PC-3 (cell line): Measurements from ENCODE around the gene GNPTG. TPM values are rescaled to one million over a fixed set of nuclear protein-coding genes. Genes with fewer than 3 reads are reported as not detected.

Experiments
- ATAC-seq: fragments of 200-7000 bp; cut with Tn5 transposase; 2 replicates; pipeline ENCODE4 v1.9.1; 2020; ENCODE audit warnings: mild to moderate bottlenecking, moderate library complexity
- BruUV-seq: library from RNA; stranded (reverse); fragments of 400-500 nt; replicated peaks from 2 replicates; lab custom pipeline; 2021; lab: Mats Ljungman, UMichigan
- CTCF ChIA-PET: fragments of 300-600 bp; sonication (Branson Sonifier 250); formaldehyde crosslinking; loops from one replicate; lab custom pipeline; 2022; ENCODE audit warnings: antibody characterized with exemption; lab: Charles Lee
- POLR2A ChIA-PET: fragments of 300-600 bp; sonication (Branson Sonifier 250); formaldehyde crosslinking; loops from one replicate; lab custom pipeline; 2022; ENCODE audit warnings: antibody characterized with exemption; ENCODE audit not compliant: unreplicated experiment; lab: Charles Lee
- DNase-seq: peaks from one replicate; pipeline ENCODE4 v3.0.0-alpha.2; 2015
- H2AFZ ChIP-seq: fragments of 300-600 bp; sonication (generic); 2 replicates; pipeline ENCODE4 v1.6.0; 2016; ENCODE audit warnings: antibody characterized with exemption, low read length
- H3F3A ChIP-seq: fragments of 300-600 bp; sonication (generic); one replicate; pipeline ENCODE4 v1.6.0; 2017; ENCODE audit warnings: antibody characterized with exemption, low read length, control low read depth, mild to moderate bottlenecking; ENCODE audit not compliant: unreplicated experiment
- H3K27ac ChIP-seq: fragments of 300-600 bp; sonication (generic); 2 replicates; pipeline ENCODE4 v1.5.1; 2016; ENCODE audit warnings: mild to moderate bottlenecking, low read length
- H3K27me3 ChIP-seq: fragments of 300-600 bp; sonication (generic); 2 replicates; pipeline ENCODE4 v1.6.1; 2016; ENCODE audit warnings: low read length, mixed read lengths
- H3K36me3 ChIP-seq: fragments of 300-600 bp; sonication (generic); 2 replicates; pipeline ENCODE4 v1.6.1; 2016; ENCODE audit warnings: low read depth, mixed run types, low read length, mixed read lengths
- H3K4me1 ChIP-seq: fragments of 300-600 bp; sonication (generic); 2 replicates; pipeline ENCODE4 v1.5.1; 2016; ENCODE audit warnings: low read length; ENCODE audit not compliant: insufficient read depth
- H3K4me2 ChIP-seq: fragments of 300-600 bp; sonication (generic); 2 replicates; pipeline ENCODE4 v1.6.0; 2016; ENCODE audit warnings: low read length
- H3K4me3 ChIP-seq: fragments of 300-600 bp; sonication (generic); 2 replicates; pipeline ENCODE4 v1.5.1; 2016; ENCODE audit warnings: mild to moderate bottlenecking, low read length, mixed read lengths
- H3K79me2 ChIP-seq: fragments of 300-600 bp; sonication (generic); 2 replicates; pipeline ENCODE4 v1.6.1; 2017; ENCODE audit warnings: low read length, mixed read lengths
- H3K9ac ChIP-seq: fragments of 300-600 bp; sonication (generic); 2 replicates; pipeline ENCODE4 v1.6.0; 2016; ENCODE audit warnings: mild to moderate bottlenecking, low read length
- H3K9me2 ChIP-seq: fragments of 300-600 bp; sonication (generic); replicated peaks from 2 replicates; pipeline ENCODE4 v1.6.1; 2016; ENCODE audit warnings: mixed run types, low read length, mixed read lengths
- H3K9me3 ChIP-seq: fragments of 300-600 bp; sonication (generic); 2 replicates; pipeline ENCODE4 v1.6.1; 2016; ENCODE audit warnings: low read length, mixed read lengths
- H4K20me1 ChIP-seq: fragments of 300-600 bp; sonication (generic); 2 replicates; pipeline ENCODE4 v1.6.1; 2016; ENCODE audit warnings: low read length, mixed read lengths
- CTCF ChIP-seq: fragments of 300-600 bp; sonication (generic); conservative IDR thresholded peaks from 2 replicates; pipeline ENCODE4 v1.5.1; 2017; ENCODE audit warnings: antibody characterized with exemption, low read depth, mild to moderate bottlenecking, low read length
- EZH2 ChIP-seq: fragments of 300-600 bp; sonication (generic); IDR thresholded peaks from one replicate; pipeline ENCODE4 v1.6.1; 2017; ENCODE audit warnings: antibody characterized with exemption, mild to moderate bottlenecking, low read length; ENCODE audit not compliant: unreplicated experiment
- EZH2phosphoT487 ChIP-seq: fragments of 300-600 bp; sonication (generic); IDR thresholded peaks from 2 replicates; pipeline ENCODE4 v1.6.1; 2018; ENCODE audit warnings: mild to moderate bottlenecking, antibody characterized with exemption, low read length, borderline replicate concordance
- intact Hi-C: fragments of 100-400 bp; cut with micrococcal nuclease; formaldehyde crosslinking; loops from 2 replicates; pipeline ENCODE4 v1.9.0; 2023
- total RNA-seq: library from RNA; depleted of rRNA; stranded (reverse); fragments of >200 nt; gene quantifications from 2 replicates; pipeline ENCODE4 v1.2.3, GENCODE V29; 2014

The GNPTG gene
- total RNA-seq, 1 experiment from 2014 or later, result 36.3 TPM

- POLR2A ChIA-PET, result no interaction called here
These were observed 12.7 kb upstream of the GNPTG start for GRCh38 chr16:1338855-1339675.

DNA sequence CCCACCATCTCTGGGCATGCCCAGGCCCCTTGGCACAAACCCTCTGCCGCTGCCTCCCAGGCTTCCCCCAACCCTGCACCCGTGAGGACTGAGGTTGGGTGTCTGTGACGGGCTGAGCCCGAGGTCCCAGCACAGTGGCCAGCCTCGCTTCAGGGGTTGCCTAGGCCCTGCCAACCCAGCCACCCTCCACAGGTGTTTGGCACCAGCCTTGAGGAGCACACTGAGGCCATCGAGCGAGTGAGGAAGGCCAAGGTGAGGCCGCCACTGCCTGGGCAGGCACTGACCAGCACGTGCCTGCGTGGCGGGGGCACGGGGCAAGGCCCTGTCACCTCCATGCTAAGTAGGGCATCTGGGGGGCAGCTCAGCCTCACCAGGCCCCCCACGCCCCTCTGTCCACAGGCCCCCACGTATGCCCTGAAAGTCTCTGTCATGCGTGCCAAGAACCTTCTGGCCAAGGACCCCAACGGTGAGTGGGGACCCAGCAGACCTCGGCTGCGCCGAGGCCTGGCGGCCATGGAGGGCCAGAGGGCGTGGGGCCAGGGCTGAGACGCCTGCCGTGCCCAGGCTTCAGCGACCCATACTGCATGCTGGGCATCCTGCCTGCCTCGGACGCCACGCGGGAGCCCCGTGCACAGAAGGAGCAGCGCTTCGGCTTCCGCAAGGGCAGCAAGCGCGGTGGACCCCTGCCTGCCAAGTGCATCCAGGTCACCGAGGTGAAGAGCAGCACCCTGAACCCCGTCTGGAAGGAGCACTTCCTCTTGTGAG lies 10.8 kb upstream of the GNPTG start:
- CTCF ChIA-PET, result no interaction called here
- Histone ChIP-seq H3K9me2 (no peaks in the 10 kb centered on the region), H4K20me1 (no peaks in the 10 kb centered on the region), H3K27ac (no peak overlapping the region), H3K79me2 (no peaks in the 10 kb centered on the region), H3K27me3 (no peaks in the 10 kb centered on the region), H3K9ac (no peak overlapping the region), H3K4me2 (no peak overlapping the region), H3K4me3 (no peak overlapping the region), H3F3A (no peaks in the 10 kb centered on the region), H3K36me3 (no peaks in the 10 kb centered on the region), H3K4me1 (no peaks in the 10 kb centered on the region; the same call in 1 of the 2 replicates), H2AFZ (no peak overlapping the region), H3K9me3 (no peaks in the 10 kb centered on the region)
- intact Hi-C loops, result no loop called here
- POLR2A ChIA-PET, result no interaction called here
- no TSS peak for BruUV-seq
- no peak for TF ChIP-seq CTCF
- DNase-seq, result no peak
- no peak for ATAC-seq

More at GRCh38 chr16:1338855-1339675, 12.7 kb upstream of the GNPTG start:
- CTCF ChIA-PET, result interaction anchor here (0.5 kb wide), 1 partner anchor 514 kb away, joined by 3 read pairs; no protein-coding TSS in a partner anchor
- no peak overlapping the region for H3K27ac ChIP-seq
- no peaks in the 10 kb centered on the region for H4K20me1 ChIP-seq
- no peaks in the 10 kb centered on the region for H3K4me1 ChIP-seq
- ATAC-seq (no peak), DNase-seq (no peak)
- no peaks in the 10 kb centered on the region for H3K27me3 ChIP-seq
- H3K9ac ChIP-seq, result no peak overlapping the region
- TF ChIP-seq EZH2phosphoT487 (no peak), EZH2 (no peak), CTCF (no peak)
- H3F3A ChIP-seq, result no peaks in the 10 kb centered on the region
- H3K4me2 ChIP-seq, result no peak overlapping the region
- no TSS peak for BruUV-seq
- no peaks in the 10 kb centered on the region for H3K9me2 ChIP-seq
- no peak overlapping the region for H2AFZ ChIP-seq
- H3K9me3 ChIP-seq, result no peaks in the 10 kb centered on the region
- H3K79me2 ChIP-seq, result no peaks in the 10 kb centered on the region
- intact Hi-C loops, result no loop called here
- H3K36me3 ChIP-seq, result no peaks in the 10 kb centered on the region
- no peak overlapping the region for H3K4me3 ChIP-seq
